Mesenchymal stem cell (in vitro differentiated cells and primary cell): ENCODE data around the gene MRC2.
A peak's percentile ranks its signal among the peaks of the same experiment; 100 is the strongest.

Source experiments
- DNase-seq: peaks from one replicate; pipeline ENCODE4 v3.0.0-alpha.2; 2013
- H2AFZ ChIP-seq: one replicate; pipeline ENCODE4 v1.6.1; 2013; ENCODE audit warnings: low read depth, mild to moderate bottlenecking, control low read depth, inconsistent platforms, low read length, moderate library complexity
- H2AK5ac ChIP-seq: 2 replicates; pipeline ENCODE4 v1.6.1; 2013; ENCODE audit warnings: low read length, moderate library complexity, mild to moderate bottlenecking, inconsistent platforms; ENCODE audit not compliant: severe bottlenecking
- H2BK120ac ChIP-seq: one replicate; pipeline ENCODE4 v1.6.1; 2013; ENCODE audit warnings: low read depth, mild to moderate bottlenecking, inconsistent platforms, low read length, moderate library complexity
- H2BK12ac ChIP-seq, 2 experiments: one replicate each; pipeline ENCODE4 v1.6.1; 2013; ENCODE audit warnings: inconsistent platforms in 2 of 2, low read length in 2 of 2, mild to moderate bottlenecking in 2 of 2, moderate library complexity in 2 of 2, control low read depth in 1 of 2
- H2BK15ac ChIP-seq: one replicate; pipeline ENCODE4 v1.6.1; 2013; ENCODE audit warnings: mild to moderate bottlenecking, low read depth, inconsistent platforms; ENCODE audit not compliant: poor library complexity, severe bottlenecking
- H2BK5ac ChIP-seq: 2 replicates; pipeline ENCODE4 v1.6.1; 2013; ENCODE audit warnings: low read depth, mild to moderate bottlenecking, low read length, control low read depth, inconsistent platforms; ENCODE audit not compliant: poor library complexity, severe bottlenecking
- H3K14ac ChIP-seq, 2 experiments: one replicate each; pipeline ENCODE4 v1.6.1; 2013; ENCODE audit warnings: inconsistent platforms in 2 of 2, low read length in 2 of 2, control low read depth in 1 of 2, mild to moderate bottlenecking in 1 of 2, moderate library complexity in 1 of 2
- H3K18ac ChIP-seq, 2 experiments: one replicate each; pipeline ENCODE4 v1.6.1; 2013; ENCODE audit warnings: inconsistent platforms in 2 of 2, low read length in 2 of 2, control low read depth in 1 of 2, low read depth in 1 of 2, mild to moderate bottlenecking in 1 of 2
- H3K23ac ChIP-seq, 2 experiments: one replicate each; pipeline ENCODE4 v1.6.1; 2013; ENCODE audit warnings: inconsistent platforms in 2 of 2, low read length in 2 of 2, mild to moderate bottlenecking in 2 of 2, moderate library complexity in 2 of 2, control low read depth in 1 of 2
- H3K27ac ChIP-seq: 2 replicates; pipeline ENCODE4 v1.5.1; 2013; ENCODE audit warnings: mild to moderate bottlenecking, moderate library complexity, low read length, control low read depth, inconsistent platforms; ENCODE audit not compliant: poor library complexity, severe bottlenecking
- H3K27me3 ChIP-seq, 2 experiments: 2 replicates each; pipeline versions ENCODE4 v1.6.1 to v1.7.0; 2013; ENCODE audit warnings: low read length in 2 of 2, mild to moderate bottlenecking in 2 of 2, moderate library complexity in 2 of 2, control low read depth in 1 of 2, inconsistent platforms in 1 of 2; ENCODE audit not compliant: control insufficient read depth in 1 of 2, insufficient read depth in 1 of 2
- H3K36me3 ChIP-seq, 2 experiments: 2 replicates each; pipeline versions ENCODE4 v1.6.1 to v1.7.0; 2013; ENCODE audit warnings: low read length in 2 of 2, control low read depth in 1 of 2, inconsistent platforms in 1 of 2, low read depth in 1 of 2, mild to moderate bottlenecking in 1 of 2; ENCODE audit not compliant: insufficient read depth in 2 of 2, control insufficient read depth in 1 of 2
- H3K4ac ChIP-seq, 2 experiments: one replicate each; pipeline ENCODE4 v1.6.1; 2013; ENCODE audit warnings: inconsistent platforms in 2 of 2, low read length in 2 of 2, mild to moderate bottlenecking in 2 of 2, moderate library complexity in 2 of 2, control low read depth in 1 of 2, low read depth in 1 of 2
- H3K4me1 ChIP-seq: 2 replicates; pipeline ENCODE4 v1.6.1; 2013; ENCODE audit warnings: low read depth, low read length, control low read depth; ENCODE audit not compliant: control insufficient read depth, insufficient read depth
- H3K4me2 ChIP-seq: 2 replicates; pipeline ENCODE4 v1.6.1; 2013; ENCODE audit warnings: low read length, mild to moderate bottlenecking, inconsistent platforms; ENCODE audit not compliant: poor library complexity, severe bottlenecking
- H3K4me3 ChIP-seq, 2 experiments: 2 replicates each; pipeline versions ENCODE4 v1.5.1 to v1.7.0; 2013; ENCODE audit warnings: low read length in 2 of 2, mild to moderate bottlenecking in 2 of 2, control low read depth in 1 of 2, low read depth in 1 of 2; ENCODE audit not compliant: insufficient read depth in 1 of 2
- H3K79me1 ChIP-seq: replicated peaks from 2 replicates; pipeline ENCODE4 v1.6.1; 2013; ENCODE audit warnings: mild to moderate bottlenecking, control low read depth, low read length, inconsistent platforms; ENCODE audit not compliant: poor library complexity, severe bottlenecking
- H3K9ac ChIP-seq: 2 replicates; pipeline ENCODE4 v1.7.0; 2013; ENCODE audit warnings: mild to moderate bottlenecking, low read length, moderate library complexity
- H3K9me3 ChIP-seq: 2 replicates; pipeline ENCODE4 v1.7.0; 2013; ENCODE audit warnings: mild to moderate bottlenecking, low read length; ENCODE audit not compliant: control insufficient read depth
- H4K8ac ChIP-seq: one replicate; pipeline ENCODE4 v1.6.1; 2013; ENCODE audit warnings: inconsistent platforms, mild to moderate bottlenecking, low read length, moderate library complexity
- H4K91ac ChIP-seq: one replicate; pipeline ENCODE4 v1.6.1; 2013; ENCODE audit warnings: mild to moderate bottlenecking, low read length, inconsistent platforms
- WGBS: methylation state at CpG from one replicate; pipeline ENCODE4 v1.1.7; 2013; ENCODE audit warnings: mixed read lengths; 5-methylcytosine and 5-hydroxymethylcytosine counted together

The MRC2 gene

GRCh38 chr17:62643496-62643895 lies 16.0 kb downstream of the MRC2 start:
- no peak overlapping the region for H2BK5ac ChIP-seq
- no peak overlapping the region for H3K4me2 ChIP-seq
- peaks cover 11% of the 10 kb centered on the region for H3K4me1 ChIP-seq
- peaks cover 16 to 19% of the 10 kb centered on the region in 2 experiments for H3K36me3 ChIP-seq
- H3K4me3 ChIP-seq: no peak overlapping the region
- H2AFZ ChIP-seq: no peak overlapping the region
- H2BK15ac ChIP-seq: no peak overlapping the region
- H3K4ac ChIP-seq: no peak overlapping the region
- H2BK120ac ChIP-seq: no peak overlapping the region
- no peaks in the 10 kb centered on the region for H3K27me3 ChIP-seq
- no peak overlapping the region for H2BK12ac ChIP-seq
- no peak overlapping the region for H4K91ac ChIP-seq
- H3K79me1 ChIP-seq: peaks cover 25% of the 10 kb centered on the region
- no peak overlapping the region for H2AK5ac ChIP-seq
- no peak overlapping the region for H3K14ac ChIP-seq
- no peak overlapping the region for H3K23ac ChIP-seq
- WGBS: 89% methylated on average over 1 of the region's 6 CpGs
- no peak overlapping the region for H3K9ac ChIP-seq
- H3K9me3 ChIP-seq: no peaks in the 10 kb centered on the region
- DNase-seq: no peak
- no peak overlapping the region for H4K8ac ChIP-seq
- no peak overlapping the region for H3K18ac ChIP-seq
- no peak overlapping the region for H3K27ac ChIP-seq

- 79% methylated on average over 13 of the region's 17 CpGs for WGBS
Observed at GRCh38 chr17:62644487-62645173, 17.2 kb downstream of the MRC2 start.

GRCh38 chr17:62648251-62648955 lies 20.9 kb downstream of the MRC2 start:
- no peak for DNase-seq
- H3K4me3 ChIP-seq: peak overlapping the region in 1 of 2 experiments; percentile 53
- no peak overlapping the region for H3K23ac ChIP-seq
- H3K4me2 ChIP-seq: no peak overlapping the region
- H3K79me1 ChIP-seq: peaks cover 20% of the 10 kb centered on the region
- H3K9me3 ChIP-seq: no peaks in the 10 kb centered on the region
- H2AFZ ChIP-seq: no peak overlapping the region
- H3K27me3 ChIP-seq: no peaks in the 10 kb centered on the region
- H4K8ac ChIP-seq: peak overlapping the region; percentile 27
- H3K36me3 ChIP-seq: peaks cover 18 to 19% of the 10 kb centered on the region in 2 experiments
- H2BK5ac ChIP-seq: no peak overlapping the region
- peak overlapping the region; percentile 37 for H3K9ac ChIP-seq
- H4K91ac ChIP-seq: no peak overlapping the region
- H3K27ac ChIP-seq: no peak overlapping the region
- WGBS: 86% methylated on average over 15 of the region's 15 CpGs
- H2BK120ac ChIP-seq: no peak overlapping the region
- H3K14ac ChIP-seq: no peak overlapping the region
- H2AK5ac ChIP-seq: no peak overlapping the region
- no peak overlapping the region for H3K4ac ChIP-seq
- H3K4me1 ChIP-seq: peaks cover 22% of the 10 kb centered on the region
- peak overlapping the region in 1 of 2 experiments; percentile 14 for H3K18ac ChIP-seq
- H2BK15ac ChIP-seq: peak overlapping the region; percentile 65
- no peak overlapping the region for H2BK12ac ChIP-seq

More at GRCh38 chr17:62644487-62645173, 17.2 kb downstream of the MRC2 start:
- H3K4me1 ChIP-seq: peaks cover 10% of the 10 kb centered on the region
- H2BK12ac ChIP-seq: no peak overlapping the region
- H3K4ac ChIP-seq: no peak overlapping the region
- no peak overlapping the region for H2BK5ac ChIP-seq
- no peaks in the 10 kb centered on the region for H3K27me3 ChIP-seq
- H2BK15ac ChIP-seq: no peak overlapping the region
- no peak overlapping the region for H3K27ac ChIP-seq
- no peak overlapping the region for H3K4me2 ChIP-seq
- H3K14ac ChIP-seq: no peak overlapping the region
- no peak overlapping the region for H3K18ac ChIP-seq
- no peak overlapping the region for H4K91ac ChIP-seq
- H3K9me3 ChIP-seq: no peaks in the 10 kb centered on the region
- no peak overlapping the region for H2AK5ac ChIP-seq
- H3K36me3 ChIP-seq: peaks cover 19% of the 10 kb centered on the region in 2 experiments
- H4K8ac ChIP-seq: no peak overlapping the region
- H3K79me1 ChIP-seq: peaks cover 27% of the 10 kb centered on the region
- no peak overlapping the region for H3K4me3 ChIP-seq
- no peak overlapping the region for H2BK120ac ChIP-seq
- DNase-seq: no peak
- H3K23ac ChIP-seq: no peak overlapping the region
- H2AFZ ChIP-seq: no peak overlapping the region
- no peak overlapping the region for H3K9ac ChIP-seq

- WGBS: 93% methylated on average over 6 of the region's 6 CpGs
- H4K8ac ChIP-seq: peak overlapping the region; percentile 55
- H3K9me3 ChIP-seq: no peaks in the 10 kb centered on the region
- H2BK12ac ChIP-seq: no peak overlapping the region
- DNase-seq: no peak
- H3K27ac ChIP-seq: no peak overlapping the region
- H2BK15ac ChIP-seq: no peak overlapping the region
- peak overlapping the region in 1 of 2 experiments; percentile 53 for H3K4me3 ChIP-seq
- H2BK5ac ChIP-seq: no peak overlapping the region
- no peak overlapping the region for H3K4me2 ChIP-seq
- peaks cover 23% of the 10 kb centered on the region for H3K79me1 ChIP-seq
- no peak overlapping the region for H2AFZ ChIP-seq
- H3K36me3 ChIP-seq: peaks cover 18 to 19% of the 10 kb centered on the region in 2 experiments
- H3K18ac ChIP-seq: no peak overlapping the region
- H4K91ac ChIP-seq: no peak overlapping the region
- no peak overlapping the region for H3K4ac ChIP-seq
- no peak overlapping the region for H2BK120ac ChIP-seq
- no peaks in the 10 kb centered on the region for H3K27me3 ChIP-seq
- H3K14ac ChIP-seq: no peak overlapping the region
- peak overlapping the region; percentile 37 for H3K9ac ChIP-seq
- no peak overlapping the region for H3K23ac ChIP-seq
- H2AK5ac ChIP-seq: no peak overlapping the region
- H3K4me1 ChIP-seq: peaks cover 27% of the 10 kb centered on the region
Observed at GRCh38 chr17:62648956-62649294, 21.5 kb downstream of the MRC2 start.
